ENCODE results near the gene ZWILCH.

GRCh38 chr15:66545255-66545654, 40.1 kb downstream of the ZWILCH start:
- no peak for TF ChIP-seq CTCF (conservative IDR thresholded peaks at IDR 0.05; ENCODE audit: low read length)
- TF ChIP-seq EZH2phosphoT487 (IDR thresholded peaks at IDR 0.05; ENCODE audit: borderline replicate concordance, low read depth, low read length) = no peak
